Mesenchymal stem cell (in vitro differentiated cells and primary cell): Measurements from ENCODE around the gene ULK4.
A peak's percentile ranks its signal among the peaks of the same experiment; 100 is the strongest.

Experiments
- DNase-seq: peaks from one replicate; pipeline ENCODE4 v3.0.0-alpha.2; 2013
- H2AFZ ChIP-seq: one replicate; pipeline ENCODE4 v1.6.1; 2013; ENCODE audit warnings: low read depth, mild to moderate bottlenecking, control low read depth, inconsistent platforms, low read length, moderate library complexity
- H2AK5ac ChIP-seq: 2 replicates; pipeline ENCODE4 v1.6.1; 2013; ENCODE audit warnings: low read length, moderate library complexity, mild to moderate bottlenecking, inconsistent platforms; ENCODE audit not compliant: severe bottlenecking
- H2BK120ac ChIP-seq: one replicate; pipeline ENCODE4 v1.6.1; 2013; ENCODE audit warnings: low read depth, mild to moderate bottlenecking, inconsistent platforms, low read length, moderate library complexity
- H2BK12ac ChIP-seq, 2 experiments: one replicate each; pipeline ENCODE4 v1.6.1; 2013; ENCODE audit warnings: inconsistent platforms in 2 of 2, low read length in 2 of 2, mild to moderate bottlenecking in 2 of 2, moderate library complexity in 2 of 2, control low read depth in 1 of 2
- H2BK15ac ChIP-seq: one replicate; pipeline ENCODE4 v1.6.1; 2013; ENCODE audit warnings: mild to moderate bottlenecking, low read depth, inconsistent platforms; ENCODE audit not compliant: poor library complexity, severe bottlenecking
- H2BK5ac ChIP-seq: 2 replicates; pipeline ENCODE4 v1.6.1; 2013; ENCODE audit warnings: low read depth, mild to moderate bottlenecking, low read length, control low read depth, inconsistent platforms; ENCODE audit not compliant: poor library complexity, severe bottlenecking
- H3K14ac ChIP-seq, 2 experiments: one replicate each; pipeline ENCODE4 v1.6.1; 2013; ENCODE audit warnings: inconsistent platforms in 2 of 2, low read length in 2 of 2, control low read depth in 1 of 2, mild to moderate bottlenecking in 1 of 2, moderate library complexity in 1 of 2
- H3K18ac ChIP-seq, 2 experiments: one replicate each; pipeline ENCODE4 v1.6.1; 2013; ENCODE audit warnings: inconsistent platforms in 2 of 2, low read length in 2 of 2, control low read depth in 1 of 2, low read depth in 1 of 2, mild to moderate bottlenecking in 1 of 2
- H3K23ac ChIP-seq, 2 experiments: one replicate each; pipeline ENCODE4 v1.6.1; 2013; ENCODE audit warnings: inconsistent platforms in 2 of 2, low read length in 2 of 2, mild to moderate bottlenecking in 2 of 2, moderate library complexity in 2 of 2, control low read depth in 1 of 2
- H3K27ac ChIP-seq: 2 replicates; pipeline ENCODE4 v1.5.1; 2013; ENCODE audit warnings: mild to moderate bottlenecking, moderate library complexity, low read length, control low read depth, inconsistent platforms; ENCODE audit not compliant: poor library complexity, severe bottlenecking
- H3K27me3 ChIP-seq, 2 experiments: 2 replicates each; pipeline versions ENCODE4 v1.6.1 to v1.7.0; 2013; ENCODE audit warnings: low read length in 2 of 2, mild to moderate bottlenecking in 2 of 2, moderate library complexity in 2 of 2, control low read depth in 1 of 2, inconsistent platforms in 1 of 2; ENCODE audit not compliant: control insufficient read depth in 1 of 2, insufficient read depth in 1 of 2
- H3K36me3 ChIP-seq, 2 experiments: 2 replicates each; pipeline versions ENCODE4 v1.6.1 to v1.7.0; 2013; ENCODE audit warnings: low read length in 2 of 2, control low read depth in 1 of 2, inconsistent platforms in 1 of 2, low read depth in 1 of 2, mild to moderate bottlenecking in 1 of 2; ENCODE audit not compliant: insufficient read depth in 2 of 2, control insufficient read depth in 1 of 2
- H3K4ac ChIP-seq, 2 experiments: one replicate each; pipeline ENCODE4 v1.6.1; 2013; ENCODE audit warnings: inconsistent platforms in 2 of 2, low read length in 2 of 2, mild to moderate bottlenecking in 2 of 2, moderate library complexity in 2 of 2, control low read depth in 1 of 2, low read depth in 1 of 2
- H3K4me1 ChIP-seq: 2 replicates; pipeline ENCODE4 v1.6.1; 2013; ENCODE audit warnings: low read depth, low read length, control low read depth; ENCODE audit not compliant: control insufficient read depth, insufficient read depth
- H3K4me2 ChIP-seq: 2 replicates; pipeline ENCODE4 v1.6.1; 2013; ENCODE audit warnings: low read length, mild to moderate bottlenecking, inconsistent platforms; ENCODE audit not compliant: poor library complexity, severe bottlenecking
- H3K4me3 ChIP-seq, 2 experiments: 2 replicates each; pipeline versions ENCODE4 v1.5.1 to v1.7.0; 2013; ENCODE audit warnings: low read length in 2 of 2, mild to moderate bottlenecking in 2 of 2, control low read depth in 1 of 2, low read depth in 1 of 2; ENCODE audit not compliant: insufficient read depth in 1 of 2
- H3K79me1 ChIP-seq: replicated peaks from 2 replicates; pipeline ENCODE4 v1.6.1; 2013; ENCODE audit warnings: mild to moderate bottlenecking, control low read depth, low read length, inconsistent platforms; ENCODE audit not compliant: poor library complexity, severe bottlenecking
- H3K9ac ChIP-seq: 2 replicates; pipeline ENCODE4 v1.7.0; 2013; ENCODE audit warnings: mild to moderate bottlenecking, low read length, moderate library complexity
- H3K9me3 ChIP-seq: 2 replicates; pipeline ENCODE4 v1.7.0; 2013; ENCODE audit warnings: mild to moderate bottlenecking, low read length; ENCODE audit not compliant: control insufficient read depth
- H4K8ac ChIP-seq: one replicate; pipeline ENCODE4 v1.6.1; 2013; ENCODE audit warnings: inconsistent platforms, mild to moderate bottlenecking, low read length, moderate library complexity
- H4K91ac ChIP-seq: one replicate; pipeline ENCODE4 v1.6.1; 2013; ENCODE audit warnings: mild to moderate bottlenecking, low read length, inconsistent platforms
- WGBS: methylation state at CpG from one replicate; pipeline ENCODE4 v1.1.7; 2013; ENCODE audit warnings: mixed read lengths; 5-methylcytosine and 5-hydroxymethylcytosine counted together

Gene ULK4

DNA sequence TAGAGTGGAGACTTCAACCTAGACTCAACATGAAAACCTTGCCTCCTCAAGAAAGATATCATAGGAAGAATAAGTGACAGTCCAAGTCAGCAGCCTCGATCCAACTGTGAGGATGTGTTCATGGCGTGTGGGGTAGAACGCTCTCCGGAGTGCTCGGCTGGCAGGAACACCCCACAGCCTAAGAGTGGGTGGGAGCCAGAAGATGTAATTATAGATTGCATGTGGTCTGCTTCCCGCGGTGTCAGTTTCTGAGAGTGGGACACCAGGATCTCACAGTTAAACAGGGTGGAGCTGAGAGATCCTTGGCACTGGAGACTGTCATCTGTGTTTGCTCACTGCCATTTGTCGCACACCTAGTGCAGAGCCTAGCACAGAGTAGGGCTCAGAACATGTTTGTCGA, 604.6 kb downstream of the ULK4 start:
- H3K23ac ChIP-seq = no peak overlapping the region
- H4K91ac ChIP-seq = no peak overlapping the region
- H2AK5ac ChIP-seq = no peak overlapping the region
- H3K36me3 ChIP-seq = no peaks in the 10 kb centered on the region
- H3K4me3 ChIP-seq = no peak overlapping the region
- H2BK5ac ChIP-seq = no peak overlapping the region
- H3K14ac ChIP-seq = no peak overlapping the region
- no peak overlapping the region for H3K4ac ChIP-seq
- H3K9ac ChIP-seq = no peak overlapping the region
- no peak overlapping the region for H3K18ac ChIP-seq
- no peak overlapping the region for H2BK120ac ChIP-seq
- H2BK12ac ChIP-seq = no peak overlapping the region
- no peaks in the 10 kb centered on the region for H3K4me1 ChIP-seq
- no peak for DNase-seq
- no peak overlapping the region for H3K4me2 ChIP-seq
- no peaks in the 10 kb centered on the region for H3K79me1 ChIP-seq
- H3K27ac ChIP-seq = no peak overlapping the region
- no peak overlapping the region for H2AFZ ChIP-seq
- H3K9me3 ChIP-seq = no peaks in the 10 kb centered on the region
- no peaks in the 10 kb centered on the region for H3K27me3 ChIP-seq
- whole genome bisulfite sequencing = 92% methylated on average over 9 of the region's 9 CpGs
- no peak overlapping the region for H2BK15ac ChIP-seq
- H4K8ac ChIP-seq = no peak overlapping the region

DNA sequence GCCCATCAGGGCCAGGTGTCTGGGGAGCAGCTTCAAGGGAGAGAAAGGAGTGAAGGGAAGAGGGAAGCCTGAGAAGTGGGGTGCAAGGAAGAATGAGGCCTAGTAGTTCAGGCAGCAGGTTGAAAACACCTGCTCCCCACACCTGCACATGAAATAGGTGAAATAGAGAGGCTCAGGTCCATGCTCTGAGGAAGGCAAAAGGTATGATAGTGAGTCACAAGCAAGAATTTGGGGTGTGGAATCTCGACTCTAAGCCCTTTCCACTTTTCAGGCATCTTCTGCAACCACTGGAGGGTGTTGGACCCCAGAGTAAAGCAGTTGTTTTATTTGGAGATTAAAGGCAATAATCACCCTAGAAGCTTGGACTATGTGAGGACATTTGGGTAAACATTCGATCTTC, 605.1 kb downstream of the ULK4 start:
- Histone ChIP-seq H3K18ac (no peak overlapping the region), H3K4ac (no peak overlapping the region), H3K23ac (no peak overlapping the region), H3K14ac (no peak overlapping the region), H2BK120ac (no peak overlapping the region), H3K79me1 (no peaks in the 10 kb centered on the region), H2BK5ac (no peak overlapping the region), H3K4me1 (no peaks in the 10 kb centered on the region), H3K9ac (no peak overlapping the region), H2BK12ac (no peak overlapping the region), H2AFZ (no peak overlapping the region), H3K27ac (no peak overlapping the region), H3K27me3 (no peaks in the 10 kb centered on the region), H3K4me2 (no peak overlapping the region), H4K8ac (no peak overlapping the region), H3K36me3 (no peaks in the 10 kb centered on the region), H4K91ac (no peak overlapping the region), H3K9me3 (no peaks in the 10 kb centered on the region), H2AK5ac (no peak overlapping the region), H2BK15ac (no peak overlapping the region), H3K4me3 (no peak overlapping the region)
- 100% methylated on average over 1 of the region's 2 CpGs for WGBS
- DNase-seq = no peak

GRCh38 chr3:41352510-41352909, 609.4 kb downstream of the ULK4 start:
- Histone ChIP-seq H3K4me1 (no peaks in the 10 kb centered on the region), H3K18ac (no peak overlapping the region), H4K8ac (no peak overlapping the region), H2BK15ac (no peak overlapping the region), H3K23ac (no peak overlapping the region), H3K4me3 (no peak overlapping the region), H2AFZ (no peak overlapping the region), H3K9me3 (no peaks in the 10 kb centered on the region), H3K27me3 (no peaks in the 10 kb centered on the region), H3K4ac (no peak overlapping the region), H4K91ac (no peak overlapping the region), H3K9ac (no peak overlapping the region), H3K27ac (no peak overlapping the region), H2BK120ac (no peak overlapping the region), H2BK5ac (no peak overlapping the region), H3K14ac (no peak overlapping the region), H3K79me1 (no peaks in the 10 kb centered on the region), H2AK5ac (no peak overlapping the region), H3K36me3 (no peaks in the 10 kb centered on the region), H2BK12ac (no peak overlapping the region), H3K4me2 (no peak overlapping the region)
- 77% methylated on average over 3 of the region's 3 CpGs for WGBS
- no peak for DNase-seq

GRCh38 chr3:41350441-41350840, 611.5 kb downstream of the ULK4 start:
- Histone ChIP-seq H3K27ac (no peak overlapping the region), H3K18ac (no peak overlapping the region), H3K36me3 (no peaks in the 10 kb centered on the region)

More at GRCh38 chr3:41350441-41350840, 611.5 kb downstream of the ULK4 start:
- H3K4ac ChIP-seq = no peak overlapping the region
- no peaks in the 10 kb centered on the region for H3K27me3 ChIP-seq
- H2BK5ac ChIP-seq = no peak overlapping the region
- no peaks in the 10 kb centered on the region for H3K9me3 ChIP-seq
- no peak overlapping the region for H3K14ac ChIP-seq
- H3K4me3 ChIP-seq = no peak overlapping the region
- H3K23ac ChIP-seq = no peak overlapping the region
- no peak overlapping the region for H2AFZ ChIP-seq
- H3K79me1 ChIP-seq = no peaks in the 10 kb centered on the region
- no peak overlapping the region for H4K8ac ChIP-seq
- H3K9ac ChIP-seq = no peak overlapping the region
- WGBS = 44% methylated on average over 1 of the region's 2 CpGs
- H3K4me2 ChIP-seq = no peak overlapping the region
- no peak overlapping the region for H4K91ac ChIP-seq
- peak; percentile 28 for DNase-seq
- no peaks in the 10 kb centered on the region for H3K4me1 ChIP-seq
- H2AK5ac ChIP-seq = no peak overlapping the region
- H2BK120ac ChIP-seq = no peak overlapping the region
- no peak overlapping the region for H2BK12ac ChIP-seq
- no peak overlapping the region for H2BK15ac ChIP-seq
